Breast epithelium (tissue), 3 donors: ENCODE measurements around the gene SDK1.

Experiments
- CTCF ChIP-seq, 3 donors: fragments of 450-650 bp; IDR thresholded peaks; one replicate each; pipeline ENCODE4 v1.5.1; 2016 to 2017; ENCODE audit warnings: antibody characterized with exemption in 3 of 3, mild to moderate bottlenecking in 3 of 3, moderate library complexity in 3 of 3
- POLR2A ChIP-seq: fragments of 450-650 bp; IDR thresholded peaks from one replicate; pipeline ENCODE4 v1.6.1; 2016; ENCODE audit warnings: antibody characterized with exemption, mild to moderate bottlenecking, moderate library complexity
- POLR2AphosphoS5 ChIP-seq, 3 donors: sonication (generic); formaldehyde crosslinking; IDR thresholded peaks; one replicate each; pipeline ENCODE4 v1.6.1; 2017; ENCODE audit warnings: antibody characterized with exemption in 3 of 3

GRCh38 chr7:3533040-3533439 lies 232.0 kb downstream of the SDK1 start:
- TF ChIP-seq CTCF (IDR thresholded peaks at IDR 0.05): no peak
- no peak for TF ChIP-seq POLR2A
- no peak for TF ChIP-seq POLR2AphosphoS5 (IDR thresholded peaks at IDR 0.05)
